Prostate gland (tissue), 2 donors: ENCODE data around the gene VSIG10. TPM values are rescaled to one million over a fixed set of nuclear protein-coding genes. Genes with fewer than 3 reads are reported as not detected.

Experiments used
- DNase-seq: peaks from one replicate; pipeline ENCODE4 v3.0.0-alpha.2; 2019; ENCODE audit warnings: low spot score
- H3K27ac ChIP-seq, 2 donors: fragments of 200-600 bp; sonication (generic); 2 replicates each; pipeline ENCODE4 v1.5.1; 2017 to 2019
- H3K27me3 ChIP-seq: fragments of 200-600 bp; sonication (generic); replicated peaks from 2 replicates; pipeline ENCODE4 v1.5.1; 2019; ENCODE audit not compliant: insufficient read depth
- H3K36me3 ChIP-seq, 2 donors: fragments of 200-600 bp; sonication (generic); 1 replicate in 1 of 2; 2 replicates in 1 of 2; pipeline versions ENCODE4 v1.5.1 to v1.8.1; 2017 to 2019
- H3K4me1 ChIP-seq: fragments of 200-600 bp; sonication (generic); replicated peaks from 2 replicates; pipeline ENCODE4 v1.5.1; 2019
- H3K4me3 ChIP-seq, 2 donors: fragments of 200-600 bp; sonication (generic); 2 replicates each; pipeline ENCODE4 v1.5.1; 2017 to 2019
- H3K9me3 ChIP-seq: fragments of 200-600 bp; sonication (generic); 2 replicates; pipeline ENCODE4 v1.5.1; 2017
- CTCF ChIP-seq, 4 experiments: fragments of 200-600 bp in 2 of 4; fragments of 450-650 bp in 2 of 4; sonication (generic) in 2 of 4; IDR thresholded peaks; 1 replicate in 3 of 4; 2 replicates in 1 of 4; pipeline ENCODE4 v1.5.1; 2016 to 2019; ENCODE audit warnings: antibody characterized with exemption in 4 of 4, mild to moderate bottlenecking in 2 of 4, moderate library complexity in 2 of 4
- POLR2A ChIP-seq: fragments of 450-650 bp; IDR thresholded peaks from one replicate; pipeline ENCODE4 v1.6.1; 2016; ENCODE audit warnings: antibody characterized with exemption, mild to moderate bottlenecking
- POLR2AphosphoS5 ChIP-seq: sonication (generic); formaldehyde crosslinking; IDR thresholded peaks from one replicate; pipeline ENCODE4 v1.6.1; 2017; ENCODE audit warnings: antibody characterized with exemption
- WGBS: methylation state at CpG from one replicate; pipeline ENCODE4 v1.1.5; 2018; 5-methylcytosine and 5-hydroxymethylcytosine counted together
- intact Hi-C: fragments of 100-400 bp; cut with DNase I; formaldehyde crosslinking; loops from one replicate; pipeline ENCODE4 v1.14.2; 2022
- total RNA-seq, 2 donors: library from RNA; depleted of rRNA; stranded (reverse); fragments of >200 nt; gene quantifications; one replicate each; pipeline ENCODE4 v1.1.0, GENCODE V29; 2016

The VSIG10 gene
- total RNA-seq, 2 donors from 2014 or later: 39.8 to 49.5 TPM

GRCh38 chr12:118064608-118065007 is 39.2 kb downstream of the VSIG10 start:
- TF ChIP-seq POLR2AphosphoS5: no peak
- no peak for TF ChIP-seq CTCF (IDR thresholded peaks at IDR 0.05)
- no peak for TF ChIP-seq POLR2A
- WGBS: 56% methylated on average over 2 of the region's 2 CpGs

GRCh38 chr12:118063576-118064391 is 40.0 kb downstream of the VSIG10 start:
- TF ChIP-seq POLR2AphosphoS5 (peak; percentile 17), CTCF (IDR thresholded peaks at IDR 0.05) (no peak), POLR2A (no peak)
- Histone ChIP-seq H3K36me3 (no peaks in the 10 kb centered on the region), H3K27ac (peak overlapping the region in 1 of 2 donors; percentile 99), H3K4me1 (no peaks in the 10 kb centered on the region), H3K9me3 (no peaks in the 10 kb centered on the region), H3K27me3 (no peaks in the 10 kb centered on the region), H3K4me3 (no peak overlapping the region)
- intact Hi-C loops: loop anchor here (5.0 kb wide), 2 partner anchors 39 to 309 kb away; partner anchors contain the start of genes TAOK3 and VSIG10
- WGBS: 64% methylated on average over 4 of the region's 4 CpGs
- no peak for DNase-seq

More at GRCh38 chr12:118064608-118065007, 39.2 kb downstream of the VSIG10 start:
- Histone ChIP-seq H3K4me3 (no peak overlapping the region), H3K27ac (no peak overlapping the region), H3K9me3 (no peaks in the 10 kb centered on the region), H3K27me3 (no peaks in the 10 kb centered on the region), H3K36me3 (no peaks in the 10 kb centered on the region), H3K4me1 (no peaks in the 10 kb centered on the region)
- intact Hi-C loops: loop anchor here (5.0 kb wide), 2 partner anchors 38 to 308 kb away; partner anchors contain the start of genes TAOK3 and VSIG10
- no peak for DNase-seq

- TF ChIP-seq POLR2A (no peak), CTCF (IDR thresholded peaks at IDR 0.05) (no peak), POLR2AphosphoS5 (peak; percentile 36)
- H3K9me3 ChIP-seq: no peaks in the 10 kb centered on the region
- peak overlapping the region; percentile 81 to 89 for H3K4me3 ChIP-seq
- H3K27me3 ChIP-seq: no peaks in the 10 kb centered on the region
- peak overlapping the region; percentile 99 for H3K27ac ChIP-seq
- under 1% methylated on average over 44 of the region's 44 CpGs for WGBS
- H3K4me1 ChIP-seq: no peaks in the 10 kb centered on the region
- no peaks in the 10 kb centered on the region for H3K36me3 ChIP-seq
- intact Hi-C loops: loop anchor here (5.0 kb wide), 2 partner anchors 40 to 310 kb away; partner anchors contain the start of genes TAOK3 and VSIG10
- peak; percentile 43 for DNase-seq
Observed at GRCh38 chr12:118061873-118062843, 41.7 kb downstream of the VSIG10 start.

GRCh38 chr12:118061011-118061872 is 42.6 kb downstream of the VSIG10 start, which contains the start of gene WSB2:
Gene WSB2 (minus strand): TSS chr12:118061179. CDS start chr12:118061048, 131 bp downstream.
- peak; percentile 70 for DNase-seq
- H3K4me1 ChIP-seq: no peaks in the 10 kb centered on the region
- under 1% methylated on average over 41 of the region's 76 CpGs for WGBS

More at GRCh38 chr12:118061011-118061872, 42.6 kb downstream of the VSIG10 start, which contains the start of gene WSB2:
- H3K9me3 ChIP-seq: no peaks in the 10 kb centered on the region
- intact Hi-C loops: loop anchor here (5.0 kb wide), 2 partner anchors 41 to 311 kb away; partner anchors contain the start of genes TAOK3 and VSIG10
- peak within 1 kb of the TSS; percentile 99 for H3K27ac ChIP-seq
- H3K36me3 ChIP-seq: no peaks in the 10 kb centered on the region
- no peak for TF ChIP-seq POLR2AphosphoS5
- TF ChIP-seq CTCF (IDR thresholded peaks at IDR 0.05): no peak
- no peak for TF ChIP-seq POLR2A
- peak within 1 kb of the TSS; percentile 81 to 89 for H3K4me3 ChIP-seq
- no peaks in the 10 kb centered on the region for H3K27me3 ChIP-seq
